IPS DF 4.7 (cell line): Measurements from ENCODE around the gene ELK1.
"Not testable (repeated sequence)": the region's sequence is repeated elsewhere in the genome, so short reads cannot be mapped to it uniquely, and the experiment has no call there.

Experiments used
- DNase-seq: peaks from one replicate; pipeline ENCODE4 v3.0.0-alpha.2; 2013; ENCODE audit warnings: low spot score; ENCODE audit errors: extremely low read depth

The ELK1 gene

GRCh38 chrX:47611926-47612325 lies 38.4 kb downstream of the ELK1 start:
- DNase-seq: no peak

- DNase-seq: no peak
Observed at GRCh38 chrX:47611489-47611888, 38.9 kb downstream of the ELK1 start.

DNA sequence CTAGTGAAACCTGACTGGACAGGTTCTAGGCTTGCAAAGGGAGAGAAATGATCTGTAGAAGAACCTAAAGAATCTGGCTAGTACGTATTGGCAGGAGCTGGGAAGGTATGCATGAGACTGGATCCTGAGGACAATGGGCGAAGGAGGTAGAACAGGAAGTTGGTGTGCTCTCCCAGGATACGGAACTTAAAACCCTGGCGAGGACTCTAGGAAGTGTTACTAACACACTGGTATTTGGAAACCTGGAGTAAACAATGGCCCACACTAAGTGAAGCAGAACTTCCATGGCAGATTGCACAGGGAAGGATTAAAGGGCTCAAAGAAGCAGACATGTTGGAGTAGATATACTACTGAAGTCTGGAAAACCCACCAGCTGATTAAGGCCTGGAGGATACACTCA lies 39.9 kb downstream of the ELK1 start:
- no peak for DNase-seq

GRCh38 chrX:47608130-47608810 lies 42.1 kb downstream of the ELK1 start:
- DNase-seq: no peak

GRCh38 chrX:47607091-47607490 lies 43.3 kb downstream of the ELK1 start:
- no peak for DNase-seq

- no peak for DNase-seq
Observed at GRCh38 chrX:47605024-47605423, 45.3 kb downstream of the ELK1 start.

- not testable (repeated sequence) for DNase-seq
Observed at GRCh38 chrX:47603125-47603524, 47.2 kb downstream of the ELK1 start.

- no peak for DNase-seq
Observed at GRCh38 chrX:47597222-47597621, 53.1 kb downstream of the ELK1 start.

GRCh38 chrX:47596256-47596655 lies 54.1 kb downstream of the ELK1 start:
- no peak for DNase-seq

GRCh38 chrX:47595716-47596251 lies 54.6 kb downstream of the ELK1 start:
- DNase-seq: no peak

DNA sequence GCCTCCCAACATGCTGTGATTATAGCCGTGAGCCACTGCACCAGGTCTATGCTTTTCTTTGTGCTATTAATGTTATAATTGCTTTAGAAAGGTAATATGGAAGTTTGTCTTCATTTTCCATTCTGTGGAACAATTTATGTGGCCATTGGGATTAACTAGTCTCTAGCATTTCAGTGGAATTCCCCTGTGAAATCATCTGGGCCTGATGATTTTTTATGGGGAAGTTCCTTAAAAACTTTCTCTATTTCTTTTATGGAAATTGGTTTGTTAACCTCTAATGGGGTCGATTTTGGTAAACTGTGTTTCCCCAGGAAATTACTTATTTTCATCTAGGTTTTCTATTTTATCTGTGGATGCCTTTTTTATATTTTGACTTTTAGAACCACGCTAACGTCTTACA lies 56.8 kb downstream of the ELK1 start:
- DNase-seq: no peak

DNA sequence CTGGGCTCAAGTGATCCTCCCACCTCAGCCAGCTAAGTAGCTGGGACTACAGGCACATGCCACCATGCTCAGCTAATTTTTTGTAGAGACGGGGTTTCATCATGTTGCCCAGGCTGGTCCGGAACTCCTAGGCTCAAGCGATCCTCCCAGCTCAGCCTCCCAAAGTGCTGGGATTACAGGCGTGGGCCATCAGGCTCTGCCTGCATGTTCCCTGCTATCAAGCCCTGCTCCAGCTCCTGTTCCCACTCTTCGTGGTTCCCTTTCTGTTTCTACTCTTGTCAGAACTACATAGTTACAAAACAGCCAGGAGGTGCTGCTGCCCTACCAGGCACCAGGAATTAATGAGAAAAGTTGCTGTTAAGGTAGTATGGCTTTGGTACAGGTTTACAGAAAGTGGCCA lies 59.4 kb downstream of the ELK1 start:
- no peak for DNase-seq

DNA sequence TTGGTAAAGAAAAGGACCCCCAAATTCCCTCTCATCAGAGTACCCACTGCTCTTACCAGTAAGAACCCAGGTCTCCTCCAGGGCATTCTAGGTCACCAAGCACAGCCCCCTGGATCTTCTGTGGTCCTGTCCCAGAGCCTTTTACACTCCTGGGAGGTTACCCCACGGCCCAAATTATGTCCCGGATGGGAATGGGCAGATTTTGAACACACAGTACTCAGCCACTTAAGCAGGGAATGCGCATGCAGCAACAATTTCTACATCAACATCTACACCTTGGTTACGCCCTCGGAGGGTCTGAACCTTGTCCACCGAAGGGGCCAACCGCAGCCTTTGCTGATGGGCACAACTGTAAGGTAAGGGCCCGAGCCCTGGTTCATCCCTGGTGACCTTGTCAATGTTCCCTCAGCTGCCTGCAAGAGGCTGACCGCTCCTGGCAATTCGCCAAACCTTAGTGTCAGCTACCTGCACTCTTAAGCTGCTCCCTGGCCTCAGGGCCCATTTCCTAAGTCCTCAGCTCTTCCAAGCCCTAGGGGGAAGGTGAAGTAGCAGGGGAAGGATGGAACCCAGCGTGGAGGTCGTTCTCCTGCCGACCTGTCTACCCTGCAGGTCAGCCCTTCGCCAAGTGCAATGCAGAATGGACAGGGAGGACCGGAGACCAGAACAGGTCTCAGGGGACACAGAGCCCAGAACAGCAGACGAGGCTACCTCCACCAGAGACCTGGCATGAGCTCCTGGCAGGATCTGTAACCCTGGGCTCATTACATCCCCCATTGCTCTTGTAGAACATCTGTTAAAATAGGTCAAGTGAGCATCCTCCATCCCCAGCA lies 62.2 kb downstream of the ELK1 start:
- DNase-seq: no peak

- no peak for DNase-seq
Observed at GRCh38 chrX:47587091-47587891, 63.1 kb downstream of the ELK1 start.

DNA sequence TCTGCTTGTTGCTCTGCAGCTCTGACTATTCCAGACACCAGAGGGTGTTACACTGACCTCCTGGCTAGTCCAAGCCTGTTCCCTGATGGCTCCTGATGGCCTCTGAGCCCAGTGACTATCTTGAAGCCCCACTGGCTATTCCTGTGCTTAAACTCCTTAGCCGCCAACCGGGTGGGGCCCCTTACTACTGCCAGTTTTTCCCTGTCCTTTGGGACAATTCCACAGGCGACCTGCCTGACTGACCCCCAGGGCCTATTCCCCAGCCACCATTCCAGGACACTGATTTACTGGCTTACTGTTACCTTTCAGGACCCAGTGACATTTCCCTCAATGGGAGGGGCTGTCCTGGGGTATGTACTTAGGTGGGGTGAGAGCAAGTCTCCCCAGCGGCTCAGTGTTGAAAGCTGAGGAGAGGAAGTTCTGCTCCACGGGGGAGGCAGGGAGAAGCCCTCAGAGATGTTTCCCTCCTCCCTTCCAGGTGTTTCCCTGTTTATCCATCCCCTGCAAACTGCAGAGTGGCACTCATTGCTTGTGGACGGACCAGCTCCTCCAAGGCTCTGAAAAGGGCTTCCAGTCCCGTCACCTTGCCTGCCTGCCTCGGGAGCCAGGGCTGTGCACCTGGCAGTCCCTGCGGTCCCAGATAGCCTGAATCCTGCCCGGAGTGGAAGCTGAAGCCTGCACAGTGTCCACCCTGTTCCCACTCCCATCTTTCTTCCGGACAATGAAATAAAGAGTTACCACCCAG lies 64.1 kb downstream of the ELK1 start:
- no peak for DNase-seq
